ENCODE results near the gene FN1.

Gene FN1

DNA sequence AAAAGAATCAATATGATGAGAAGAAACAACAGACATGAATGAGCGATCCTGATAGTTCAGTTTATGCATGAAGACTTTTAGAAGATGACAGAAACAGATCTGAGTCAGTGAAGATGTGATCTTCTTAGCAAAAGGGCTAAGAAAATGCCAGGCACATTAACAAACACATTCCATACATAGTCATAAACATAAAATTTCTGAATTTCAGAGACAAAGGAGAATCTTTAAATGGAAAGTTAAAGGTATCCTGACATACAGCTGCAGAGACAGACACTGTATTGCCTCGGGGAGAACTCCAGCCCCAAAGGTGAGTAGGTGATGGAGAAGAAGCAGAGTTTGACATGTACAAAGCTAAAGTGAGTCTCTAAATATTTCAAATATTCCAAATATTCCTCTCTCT is 40.6 kb upstream of the FN1 start:
- DNase-seq (ENCODE audit: low read depth), result peak; percentile 70

GRCh38 chr2:215466097-215466909 is 30.4 kb upstream of the FN1 start:
- H3K4me3 ChIP-seq (ENCODE audit: low read depth, low read length), result no peak overlapping the region
- peak; percentile 61 for DNase-seq (ENCODE audit: low read depth)
- TF ChIP-seq, protein P1, sequence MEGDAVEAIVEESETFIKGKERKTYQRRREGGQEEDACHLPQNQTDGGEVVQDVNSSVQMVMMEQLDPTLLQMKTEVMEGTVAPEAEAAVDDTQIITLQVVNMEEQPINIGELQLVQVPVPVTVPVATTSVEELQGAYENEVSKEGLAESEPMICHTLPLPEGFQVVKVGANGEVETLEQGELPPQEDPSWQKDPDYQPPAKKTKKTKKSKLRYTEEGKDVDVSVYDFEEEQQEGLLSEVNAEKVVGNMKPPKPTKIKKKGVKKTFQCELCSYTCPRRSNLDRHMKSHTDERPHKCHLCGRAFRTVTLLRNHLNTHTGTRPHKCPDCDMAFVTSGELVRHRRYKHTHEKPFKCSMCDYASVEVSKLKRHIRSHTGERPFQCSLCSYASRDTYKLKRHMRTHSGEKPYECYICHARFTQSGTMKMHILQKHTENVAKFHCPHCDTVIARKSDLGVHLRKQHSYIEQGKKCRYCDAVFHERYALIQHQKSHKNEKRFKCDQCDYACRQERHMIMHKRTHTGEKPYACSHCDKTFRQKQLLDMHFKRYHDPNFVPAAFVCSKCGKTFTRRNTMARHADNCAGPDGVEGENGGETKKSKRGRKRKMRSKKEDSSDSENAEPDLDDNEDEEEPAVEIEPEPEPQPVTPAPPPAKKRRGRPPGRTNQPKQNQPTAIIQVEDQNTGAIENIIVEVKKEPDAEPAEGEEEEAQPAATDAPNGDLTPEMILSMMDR (conservative IDR thresholded peaks at IDR 0.05; ENCODE audit: low read depth, low read length), result no peak

More for the DNA sequence above, 40.6 kb upstream of the FN1 start:
- H3K4me3 ChIP-seq (ENCODE audit: low read depth, low read length), result no peak overlapping the region
- TF ChIP-seq, protein P1 (conservative IDR thresholded peaks at IDR 0.05; ENCODE audit: low read depth, low read length), result no peak

GRCh38 chr2:215465256-215465655 is 29.4 kb upstream of the FN1 start:
- no peak overlapping the region for H3K4me3 ChIP-seq (ENCODE audit: low read depth, low read length)
- TF ChIP-seq, protein P1 (conservative IDR thresholded peaks at IDR 0.05; ENCODE audit: low read depth, low read length), result no peak
- peak; percentile 36 for DNase-seq (ENCODE audit: low read depth)

GRCh38 chr2:215461836-215462532 is 26.1 kb upstream of the FN1 start:
- TF ChIP-seq, protein P1 (conservative IDR thresholded peaks at IDR 0.05; ENCODE audit: low read depth, low read length), result no peak
- H3K4me3 ChIP-seq (ENCODE audit: low read depth, low read length), result no peak overlapping the region
- DNase-seq (ENCODE audit: low read depth), result peak; percentile 63

GRCh38 chr2:215460682-215461382 is 25.0 kb upstream of the FN1 start:
- DNase-seq (ENCODE audit: low read depth), result peak; percentile 98
- TF ChIP-seq, protein P1 (conservative IDR thresholded peaks at IDR 0.05; ENCODE audit: low read depth, low read length), result no peak
- H3K4me3 ChIP-seq (ENCODE audit: low read depth, low read length), result no peak overlapping the region

DNA sequence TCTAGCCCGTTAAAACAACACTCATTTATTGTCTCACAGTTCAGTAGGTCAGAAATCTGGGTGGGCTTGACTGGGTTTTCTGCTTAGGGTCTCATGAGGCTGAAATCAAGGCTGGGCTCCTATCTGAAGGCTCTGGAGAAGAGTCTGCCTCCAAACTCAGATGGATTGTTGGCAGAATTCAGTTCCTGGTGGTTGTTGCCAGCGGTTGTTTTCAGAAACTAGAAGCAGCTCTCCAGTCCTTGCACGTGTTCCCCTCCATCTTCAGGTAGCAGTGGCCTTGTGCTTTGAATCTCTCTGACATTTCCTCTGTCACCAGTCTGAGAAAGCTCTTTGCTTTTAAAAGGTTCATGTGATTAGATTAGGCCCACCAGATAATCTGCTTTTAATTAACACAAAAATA is 20.1 kb upstream of the FN1 start:
- H3K4me3 ChIP-seq (ENCODE audit: low read depth, low read length), result no peak overlapping the region
- no peak for DNase-seq (ENCODE audit: low read depth)
- TF ChIP-seq, protein P1 (conservative IDR thresholded peaks at IDR 0.05; ENCODE audit: low read depth, low read length), result no peak

Measured in choroid plexus epithelial cell (primary cell).